WTC11 (cell line): ENCODE data around the gene MAPRE2. TPM values are rescaled to one million over a fixed set of nuclear protein-coding genes. Genes with fewer than 3 reads are reported as not detected.

ENCODE experiments used
- ATAC-seq: fragments of 200-7000 bp; cut with Tn5 transposase; 2 replicates; pipeline ENCODE4 v1.10.0; 2021; ENCODE audit warnings: mild to moderate bottlenecking, moderate library complexity
- CTCF ChIA-PET: fragments of 300-600 bp; sonication (Branson Sonifier 250); formaldehyde crosslinking; loops from one replicate; lab custom pipeline; 2021; ENCODE audit warnings: antibody characterized with exemption; lab: Charles Lee
- POLR2A ChIA-PET: fragments of 350-600 bp; sonication (Branson Sonifier 250); formaldehyde crosslinking; loops from one replicate; lab custom pipeline; 2021; ENCODE audit warnings: antibody characterized with exemption; lab: Charles Lee
- DNase-seq: peaks from one replicate; pipeline ENCODE4 v3.0.0; 2021; ENCODE audit warnings: low spot score
- H3K27ac Mint-ChIP-seq: 2 replicates; pipeline ENCODE4 v1.8.0; 2021; ENCODE audit warnings: mixed read lengths
- H3K27me3 Mint-ChIP-seq: 2 replicates; pipeline ENCODE4 v1.8.0; 2021; ENCODE audit warnings: low read depth, mild to moderate bottlenecking, moderate library complexity, mixed read lengths
- H3K36me3 Mint-ChIP-seq: 2 replicates; pipeline ENCODE4 v1.8.0; 2021; ENCODE audit warnings: mixed read lengths
- H3K4me1 Mint-ChIP-seq: 2 replicates; pipeline ENCODE4 v1.8.0; 2022; ENCODE audit warnings: mixed read lengths
- H3K4me3 Mint-ChIP-seq: 2 replicates; pipeline ENCODE4 v1.8.0; 2021; ENCODE audit warnings: mild to moderate bottlenecking, moderate library complexity, mixed read lengths
- H3K9me3 Mint-ChIP-seq: 2 replicates; pipeline ENCODE4 v1.8.0; 2021; ENCODE audit warnings: mixed read lengths
- AR ChIP-seq: fragments of 250-450 bp; sonication (Bioruptor Pico); IDR thresholded peaks from 2 replicates; pipeline ENCODE4 v1.9.0; 2021; ENCODE audit warnings: mild to moderate bottlenecking
- ARID4B ChIP-seq: sonication (generic); formaldehyde crosslinking; IDR thresholded peaks from 2 replicates; pipeline ENCODE4 v1.8.0; 2023; ENCODE audit warnings: missing genetic modification reagents, mild to moderate bottlenecking, borderline replicate concordance
- ATF2 ChIP-seq: sonication (generic); formaldehyde crosslinking; IDR thresholded peaks from 2 replicates; pipeline ENCODE4 v1.8.1; 2022; ENCODE audit warnings: low read depth, missing genetic modification reagents, borderline replicate concordance
- CDX4 ChIP-seq: fragments of 250-450 bp; sonication (Bioruptor Pico); IDR thresholded peaks from 2 replicates; pipeline ENCODE4 v1.9.0; 2021; ENCODE audit warnings: moderate library complexity, mild to moderate bottlenecking, inconsistent platforms, borderline replicate concordance
- FOXJ3 ChIP-seq: sonication (generic); formaldehyde crosslinking; IDR thresholded peaks from 2 replicates; pipeline ENCODE4 v1.9.0; 2021; ENCODE audit warnings: missing genetic modification reagents, mild to moderate bottlenecking, borderline replicate concordance
- FOXP1 ChIP-seq: sonication (generic); formaldehyde crosslinking; IDR thresholded peaks from 2 replicates; pipeline ENCODE4 v1.8.0; 2022; ENCODE audit warnings: missing genetic modification reagents, mild to moderate bottlenecking, moderate library complexity, borderline replicate concordance
- GRHL2 ChIP-seq: fragments of 250-450 bp; sonication (Bioruptor Pico); IDR thresholded peaks from 2 replicates; pipeline ENCODE4 v1.8.0; 2022; ENCODE audit warnings: mild to moderate bottlenecking, moderate library complexity; ENCODE audit not compliant: insufficient replicate concordance, severe bottlenecking
- HMGXB4 ChIP-seq: sonication (generic); formaldehyde crosslinking; IDR thresholded peaks from 2 replicates; pipeline ENCODE4 v1.8.1; 2023; ENCODE audit warnings: mild to moderate bottlenecking, moderate library complexity, missing genetic modification reagents
- IRF1 ChIP-seq: sonication (generic); formaldehyde crosslinking; IDR thresholded peaks from 2 replicates; pipeline ENCODE4 v1.8.0; 2023; ENCODE audit warnings: missing genetic modification reagents
- NFATC4 ChIP-seq: fragments of 250-450 bp; sonication (Bioruptor Pico); IDR thresholded peaks from 2 replicates; pipeline ENCODE4 v1.9.0; 2021; ENCODE audit warnings: mild to moderate bottlenecking
- NFYB ChIP-seq: sonication (generic); formaldehyde crosslinking; conservative IDR thresholded peaks from 2 replicates; pipeline ENCODE4 v1.8.0; 2022; ENCODE audit warnings: low read depth, missing genetic modification reagents
- NR2C2 ChIP-seq: sonication (generic); formaldehyde crosslinking; IDR thresholded peaks from 2 replicates; pipeline ENCODE4 v1.8.0; 2022; ENCODE audit warnings: mild to moderate bottlenecking, missing genetic modification reagents
- OVOL2 ChIP-seq: fragments of 250-450 bp; sonication (Bioruptor Pico); IDR thresholded peaks from 2 replicates; pipeline ENCODE4 v1.9.0; 2021; ENCODE audit warnings: mild to moderate bottlenecking, borderline replicate concordance
- RELA ChIP-seq: sonication (generic); formaldehyde crosslinking; IDR thresholded peaks from 2 replicates; pipeline ENCODE4 v1.8.1; 2022; ENCODE audit warnings: missing genetic modification reagents, mild to moderate bottlenecking, borderline replicate concordance
- SOX15 ChIP-seq: fragments of 250-450 bp; sonication (Bioruptor Pico); IDR thresholded peaks from 2 replicates; pipeline ENCODE4 v1.9.0; 2021; ENCODE audit warnings: mild to moderate bottlenecking
- SP1 ChIP-seq: sonication (generic); formaldehyde crosslinking; conservative IDR thresholded peaks from 2 replicates; pipeline ENCODE4 v1.8.1; 2022; ENCODE audit warnings: missing genetic modification reagents
- STAT6 ChIP-seq: sonication (generic); formaldehyde crosslinking; conservative IDR thresholded peaks from 2 replicates; pipeline ENCODE4 v1.8.1; 2023; ENCODE audit warnings: mild to moderate bottlenecking, low read depth, missing genetic modification reagents, moderate library complexity
- TP53 ChIP-seq: sonication (generic); formaldehyde crosslinking; IDR thresholded peaks from 2 replicates; pipeline ENCODE4 v1.8.1; 2023; ENCODE audit warnings: mild to moderate bottlenecking, missing genetic modification reagents
- ZNF263 ChIP-seq: sonication (generic); formaldehyde crosslinking; IDR thresholded peaks from 2 replicates; pipeline ENCODE4 v1.8.1; 2022; ENCODE audit warnings: low read depth, mild to moderate bottlenecking, moderate library complexity, missing genetic modification reagents
- total RNA-seq: library from RNA; stranded (reverse); gene quantifications from 3 replicates; pipeline ENCODE4 v1.2.3, GENCODE V29; 2021

MAPRE2 gene
- total RNA-seq, 1 experiment from 2014 or later: 20.4 TPM

- peaks cover 56% of the 10 kb centered on the region for H3K4me1 Mint-ChIP-seq
- peaks cover 3% of the 10 kb centered on the region; the same call in 1 of the 2 replicates for H3K9me3 Mint-ChIP-seq
- DNase-seq: no peak
- TF ChIP-seq ATF2 (CRISPR knock-in tag) (no peak), NFYB (CRISPR knock-in tag) (no peak), CDX4 (no peak), ZNF263 (CRISPR knock-in tag) (no peak), GRHL2 (no peak), RELA (no peak), AR (CRISPR knock-in tag) (no peak), IRF1 (CRISPR knock-in tag) (no peak), STAT6 (CRISPR knock-in tag) (no peak), TP53 (no peak), NR2C2 (CRISPR knock-in tag) (no peak), FOXJ3 (CRISPR knock-in tag) (no peak), FOXP1 (CRISPR knock-in tag) (no peak), SP1 (CRISPR knock-in tag) (no peak), OVOL2 (no peak), ARID4B (CRISPR knock-in tag) (no peak), NFATC4 (CRISPR knock-in tag) (no peak), SOX15 (CRISPR knock-in tag) (no peak), HMGXB4 (no peak)
- ChIA-PET POLR2A (interaction anchor here (0.6 kb wide), 1 partner anchor 78 kb away, joined by 3 read pairs; no protein-coding TSS in a partner anchor), CTCF (interaction anchor here (2.4 kb wide), 1 partner anchor 79 kb away, joined by 7 read pairs; no protein-coding TSS in a partner anchor)
- H3K4me3 Mint-ChIP-seq: no peak overlapping the region
- no peaks in the 10 kb centered on the region for H3K27me3 Mint-ChIP-seq
- H3K36me3 Mint-ChIP-seq: no peaks in the 10 kb centered on the region
- ATAC-seq: no peak
- H3K27ac Mint-ChIP-seq: no peak overlapping the region
Measured at GRCh38 chr18:35047697-35048292, 6.6 kb downstream of the MAPRE2 start.
